Fibroblast of villous mesenchyme (primary cell): Measurements from ENCODE around the gene PSMA5. TPM values are rescaled to one million over a fixed set of nuclear protein-coding genes. Genes with fewer than 3 reads are reported as not detected.

ENCODE experiments used
- DNase-seq: peaks from one replicate; pipeline ENCODE4 v3.0.0-alpha.2; 2010; ENCODE audit warnings: low read depth
- H3K4me3 ChIP-seq: 2 replicates; pipeline ENCODE4 v1.5.1; 2011; ENCODE audit warnings: low read depth, mild to moderate bottlenecking, low read length
- total RNA-seq: library from RNA; depleted of rRNA; stranded (reverse); fragments of >200 nt; gene quantifications from 2 replicates; pipeline ENCODE4 v1.2.3, GENCODE V29; 2012
- TF ChIP-seq, protein P1 (sequence below): IDR thresholded peaks from 2 replicates; pipeline ENCODE4 v1.5.1; 2012; ENCODE audit warnings: low read depth, mild to moderate bottlenecking, low read length; ENCODE audit not compliant: insufficient read depth

PSMA5 gene
- total RNA-seq, 1 donor, result 119 TPM

DNA sequence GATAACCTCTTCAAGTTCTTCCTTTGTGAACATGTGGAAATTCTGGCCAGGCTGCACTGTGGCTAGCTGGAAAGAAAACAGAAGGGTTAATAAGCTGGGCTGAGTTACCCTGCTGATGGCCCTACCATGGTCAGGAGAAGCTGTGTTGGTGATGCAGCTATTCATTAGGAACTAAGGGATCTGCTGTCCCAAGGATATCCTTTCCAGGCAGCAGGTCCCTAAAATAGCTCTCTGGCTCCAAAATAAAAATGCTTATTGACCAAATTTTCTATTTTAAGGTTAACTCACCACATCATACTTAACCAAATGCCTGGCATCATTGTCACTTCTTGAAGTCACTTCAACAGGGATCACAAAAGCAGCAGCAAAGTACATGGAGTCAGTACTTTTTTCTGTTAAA, 24.2 kb downstream of the PSMA5 start:
- DNase-seq, result no peak
- no peak overlapping the region for H3K4me3 ChIP-seq
- TF ChIP-seq, protein P1, sequence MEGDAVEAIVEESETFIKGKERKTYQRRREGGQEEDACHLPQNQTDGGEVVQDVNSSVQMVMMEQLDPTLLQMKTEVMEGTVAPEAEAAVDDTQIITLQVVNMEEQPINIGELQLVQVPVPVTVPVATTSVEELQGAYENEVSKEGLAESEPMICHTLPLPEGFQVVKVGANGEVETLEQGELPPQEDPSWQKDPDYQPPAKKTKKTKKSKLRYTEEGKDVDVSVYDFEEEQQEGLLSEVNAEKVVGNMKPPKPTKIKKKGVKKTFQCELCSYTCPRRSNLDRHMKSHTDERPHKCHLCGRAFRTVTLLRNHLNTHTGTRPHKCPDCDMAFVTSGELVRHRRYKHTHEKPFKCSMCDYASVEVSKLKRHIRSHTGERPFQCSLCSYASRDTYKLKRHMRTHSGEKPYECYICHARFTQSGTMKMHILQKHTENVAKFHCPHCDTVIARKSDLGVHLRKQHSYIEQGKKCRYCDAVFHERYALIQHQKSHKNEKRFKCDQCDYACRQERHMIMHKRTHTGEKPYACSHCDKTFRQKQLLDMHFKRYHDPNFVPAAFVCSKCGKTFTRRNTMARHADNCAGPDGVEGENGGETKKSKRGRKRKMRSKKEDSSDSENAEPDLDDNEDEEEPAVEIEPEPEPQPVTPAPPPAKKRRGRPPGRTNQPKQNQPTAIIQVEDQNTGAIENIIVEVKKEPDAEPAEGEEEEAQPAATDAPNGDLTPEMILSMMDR, result no peak

DNA sequence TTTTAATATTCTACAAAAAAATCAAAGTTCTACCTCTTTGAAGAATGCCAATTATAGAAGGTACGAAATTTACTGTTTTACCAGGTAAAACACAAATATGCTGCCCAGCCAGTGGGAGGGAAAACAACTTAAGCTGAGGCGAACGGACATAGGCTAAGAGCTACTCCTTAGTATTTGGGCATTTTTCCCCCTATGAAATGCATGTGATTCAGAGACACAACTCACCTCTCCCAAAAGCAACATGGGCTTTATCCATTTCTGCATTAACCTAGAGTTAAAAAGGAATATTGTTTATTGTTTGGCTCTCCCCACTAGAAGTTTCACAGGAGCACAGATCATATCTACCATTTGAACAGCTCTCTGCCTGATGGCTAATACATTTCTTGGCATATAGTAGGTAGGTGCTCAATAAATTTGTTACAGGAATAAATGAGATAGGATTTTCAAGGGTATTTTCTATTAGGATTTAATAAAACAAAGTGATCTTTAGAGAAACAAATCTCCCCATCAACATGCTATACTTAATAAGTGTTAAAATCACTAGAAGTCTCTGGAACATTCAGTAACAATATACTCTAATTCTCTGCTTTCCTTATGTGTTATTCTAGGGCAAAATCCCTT, 26.1 kb downstream of the PSMA5 start:
- no peak for DNase-seq
- TF ChIP-seq, protein P1, result no peak
- no peak overlapping the region for H3K4me3 ChIP-seq

DNA sequence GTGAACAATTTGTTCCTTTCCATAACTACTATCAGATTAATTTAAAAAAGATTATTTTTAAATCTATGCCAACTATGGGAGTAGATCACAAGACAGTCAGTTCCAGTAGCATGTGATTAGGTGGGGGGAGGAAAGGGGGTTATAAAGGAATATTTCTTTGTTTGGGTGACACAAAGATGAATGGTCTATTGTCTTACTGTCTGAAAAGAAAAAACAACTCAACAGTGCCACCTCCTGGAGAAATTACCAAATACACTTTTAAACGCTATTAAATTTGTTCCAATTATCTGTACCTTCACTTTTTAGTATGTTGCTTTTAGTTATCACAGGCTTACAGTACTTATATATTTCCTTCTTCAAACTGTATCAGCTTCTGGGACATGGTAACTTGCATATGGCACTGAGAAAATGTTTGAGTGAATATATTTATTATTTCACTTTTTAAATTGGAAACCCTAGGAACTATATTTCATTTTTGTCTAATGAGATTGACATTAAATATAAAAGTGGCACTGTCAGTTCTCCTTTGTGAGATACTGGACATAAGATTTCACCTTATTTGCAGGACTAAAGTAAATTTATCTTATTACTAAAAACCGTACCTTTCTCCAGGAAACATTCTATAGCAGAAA, 26.8 kb downstream of the PSMA5 start:
- no peak overlapping the region for H3K4me3 ChIP-seq
- DNase-seq, result peak; percentile 66
- TF ChIP-seq, protein P1, result peak; percentile 46

DNA sequence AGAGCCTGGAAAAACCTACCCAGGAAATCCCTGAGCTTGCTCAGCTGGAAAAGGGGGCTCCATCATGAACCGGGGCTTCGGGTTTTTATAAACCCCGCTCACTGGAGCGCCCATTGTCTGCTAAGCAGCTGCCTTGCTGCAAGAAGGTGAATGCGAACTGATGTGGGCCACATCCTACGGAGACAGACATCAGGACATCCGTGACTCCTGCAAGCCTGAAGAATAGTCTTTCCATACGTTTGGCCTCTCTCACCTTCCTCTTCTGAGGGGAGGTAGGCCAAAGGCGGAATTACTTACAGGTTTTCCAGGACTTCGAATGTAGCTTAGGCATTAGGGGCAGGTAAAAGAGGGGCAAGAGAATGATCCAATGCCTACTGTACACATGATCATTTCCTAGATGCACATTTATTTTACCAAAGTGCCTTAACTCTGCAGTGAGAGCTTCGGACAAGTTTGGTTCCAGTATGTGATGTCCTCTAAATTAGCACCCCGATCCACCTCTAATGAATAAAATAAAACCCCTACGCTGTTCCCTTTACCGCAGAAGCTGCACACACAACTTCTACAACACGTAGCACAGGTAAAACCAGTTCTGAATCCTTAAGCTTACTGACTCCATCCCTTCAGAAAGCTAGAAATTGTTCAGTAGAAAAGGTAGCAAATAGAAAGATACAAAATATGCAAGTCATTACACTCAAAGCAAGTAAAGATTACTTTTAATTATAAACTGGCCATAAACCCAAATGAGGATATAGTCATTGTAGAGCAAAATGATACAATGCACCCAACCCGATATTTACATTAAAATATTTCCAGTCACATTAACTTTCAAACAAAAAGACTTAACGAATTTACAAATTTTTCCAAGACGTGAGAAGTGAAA, 27.7 kb downstream of the PSMA5 start:
- peak overlapping the region; percentile 69 for H3K4me3 ChIP-seq

DNA sequence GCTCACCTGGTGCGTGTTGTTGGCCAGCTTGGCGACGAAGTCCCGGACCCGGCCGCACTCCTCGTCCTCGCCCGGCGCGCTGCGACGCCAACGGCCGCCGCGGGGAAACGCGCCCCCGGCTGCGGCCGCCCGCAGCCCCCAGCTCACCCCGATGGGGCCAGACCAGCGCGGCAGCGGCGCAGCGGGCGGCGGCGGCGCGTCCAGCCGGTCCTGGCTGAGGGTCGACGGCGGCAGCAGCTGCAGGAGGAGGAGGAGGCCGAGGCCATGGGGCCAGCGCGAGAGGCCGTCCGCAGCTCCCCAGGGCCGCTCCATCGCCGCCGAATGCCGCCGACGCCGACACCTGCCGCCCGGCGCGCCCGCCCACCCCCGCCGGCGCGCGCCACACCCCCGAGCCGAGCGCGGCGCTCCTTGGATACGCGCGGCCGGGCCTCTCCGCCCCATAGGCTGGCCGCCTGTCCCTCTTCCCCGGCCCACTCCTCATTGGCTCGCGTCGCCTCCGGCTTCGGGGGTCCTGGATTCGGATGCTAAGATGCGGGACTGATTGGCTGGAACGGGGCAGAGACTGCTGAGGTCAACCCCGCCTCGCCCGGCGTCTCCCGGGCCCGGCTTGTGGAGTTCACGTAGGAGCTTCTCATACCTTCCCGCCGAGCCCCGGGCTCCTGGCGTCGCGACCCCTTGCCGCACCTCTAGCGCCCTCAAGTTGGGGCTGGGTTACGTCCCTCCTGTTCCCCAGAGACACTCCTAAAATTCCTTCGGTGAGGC, 28.5 kb downstream of the PSMA5 start, which contains the start of gene SORT1:
Gene SORT1 (minus strand): TSS at position 338 of the 762 bp plus-strand sequence. CDS start 26 bp downstream, at position 312.
- H3K4me3 ChIP-seq, result peak within 1 kb of the TSS; percentile 69
- TF ChIP-seq, protein P1, result no peak
- DNase-seq, result peak; percentile 89

More for the DNA sequence above, 27.7 kb downstream of the PSMA5 start:
- no peak for DNase-seq
- TF ChIP-seq, protein P1, result no peak
